Upper lobe of right lung (tissue), 1 donor: ENCODE results near the gene CYB561A3. TPM values are rescaled to one million over a fixed set of nuclear protein-coding genes. Genes with fewer than 3 reads are reported as not detected.

Source experiments
- ATAC-seq: fragments of 200-7000 bp; cut with Tn5 transposase; one replicate; pipeline ENCODE4 v1.9.1; 2020; ENCODE audit warnings: mild to moderate bottlenecking, moderate library complexity
- DNase-seq: peaks from one replicate; pipeline ENCODE4 v3.0.0-alpha.2; 2020
- H3K27ac ChIP-seq: fragments of 200-600 bp; one replicate; pipeline ENCODE4 v1.8.0; 2022
- H3K27me3 ChIP-seq: fragments of 200-600 bp; one replicate; pipeline ENCODE4 v1.8.0; 2022; ENCODE audit warnings: mild to moderate bottlenecking
- H3K36me3 ChIP-seq: fragments of 200-600 bp; one replicate; pipeline ENCODE4 v1.8.0; 2022
- H3K4me1 ChIP-seq: fragments of 200-600 bp; one replicate; pipeline ENCODE4 v1.8.0; 2022
- H3K4me3 ChIP-seq: fragments of 200-600 bp; one replicate; pipeline ENCODE4 v1.8.0; 2022; ENCODE audit warnings: mild to moderate bottlenecking
- H3K9me3 ChIP-seq: fragments of 200-600 bp; one replicate; pipeline ENCODE4 v1.8.0; 2022
- CTCF ChIP-seq: fragments of 200-600 bp; IDR thresholded peaks from one replicate; pipeline ENCODE4 v1.8.0; 2022; ENCODE audit warnings: antibody characterized with exemption
- intact Hi-C: fragments of 100-400 bp; cut with DNase I; formaldehyde crosslinking; loops from one replicate; pipeline ENCODE4 v1.11.0; 2022
- total RNA-seq: library from RNA; stranded (reverse); fragmentation: NEBNext Ultra II Directional; extraction: Animal tissue kit (Norgen Biotek cat#: 25700); gene quantifications from one replicate; pipeline ENCODE4 v1.2.1, GENCODE V29; 2021
- donor health status: DM: no; HTN: yes; CAD: no; lungs with severe emphysema.

The CYB561A3 gene
- total RNA-seq, 1 donor from 2014 or later, result 50.3 TPM

DNA sequence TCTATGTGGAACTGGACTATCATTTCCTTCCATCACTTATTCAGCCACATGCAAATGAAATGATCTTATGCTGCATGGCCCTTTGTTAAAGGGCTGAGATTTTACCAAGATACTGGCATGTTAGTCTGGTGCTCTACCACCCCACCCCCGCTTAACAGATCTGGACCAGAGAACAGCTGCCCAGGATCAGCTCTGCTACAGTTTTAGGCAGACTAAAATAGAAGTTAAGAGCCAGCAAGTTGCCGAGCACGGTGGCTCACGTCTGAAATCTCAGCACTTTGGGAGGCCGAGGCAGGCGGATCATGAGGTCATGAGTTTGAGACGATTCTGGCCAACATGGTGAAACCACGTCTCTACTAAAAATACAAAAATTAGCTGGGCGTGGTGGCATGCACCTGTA, 33.3 kb downstream of the CYB561A3 start:
- Histone ChIP-seq H3K27me3 (no peaks in the 10 kb centered on the region), H3K4me3 (no peak overlapping the region), H3K4me1 (peaks cover 18% of the 10 kb centered on the region), H3K27ac (no peak overlapping the region), H3K36me3 (peaks cover 70% of the 10 kb centered on the region), H3K9me3 (no peaks in the 10 kb centered on the region)
- TF ChIP-seq CTCF, result no peak
- ATAC-seq, result no peak
- intact Hi-C loops, result no loop called here
- DNase-seq, result no peak

DNA sequence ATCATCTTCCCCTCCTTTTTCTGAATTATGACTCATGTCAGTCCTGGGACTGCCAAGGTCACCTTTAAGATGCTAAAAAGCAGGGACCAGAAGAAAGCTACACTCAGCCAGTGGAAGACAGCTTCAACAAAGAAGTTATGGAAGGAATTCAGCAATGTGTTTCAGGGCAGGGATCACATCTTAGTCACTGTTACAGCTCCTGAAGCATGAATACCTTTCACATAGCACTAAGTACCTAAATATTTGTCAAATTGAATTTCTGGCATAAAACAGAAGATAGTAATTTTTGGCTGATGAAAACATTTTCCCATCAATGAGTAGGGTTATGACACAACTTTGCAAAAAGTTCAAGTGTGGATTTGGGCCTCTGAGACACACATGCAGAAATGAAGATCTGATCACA, 34.0 kb downstream of the CYB561A3 start:
- Histone ChIP-seq H3K36me3 (peaks cover 77% of the 10 kb centered on the region), H3K4me3 (no peak overlapping the region), H3K27me3 (no peaks in the 10 kb centered on the region), H3K4me1 (peaks cover 18% of the 10 kb centered on the region), H3K27ac (no peak overlapping the region), H3K9me3 (no peaks in the 10 kb centered on the region)
- TF ChIP-seq CTCF, result no peak
- intact Hi-C loops, result no loop called here
- DNase-seq (no peak), ATAC-seq (no peak)

- DNase-seq (no peak), ATAC-seq (no peak)
- Histone ChIP-seq H3K9me3 (no peaks in the 10 kb centered on the region), H3K4me3 (no peak overlapping the region), H3K27ac (no peak overlapping the region), H3K36me3 (peaks cover 95% of the 10 kb centered on the region), H3K27me3 (no peaks in the 10 kb centered on the region), H3K4me1 (peaks cover 2% of the 10 kb centered on the region)
- intact Hi-C loops, result no loop called here
- no peak for TF ChIP-seq CTCF
Observed at GRCh38 chr11:61325649-61326414, 35.9 kb downstream of the CYB561A3 start.

DNA sequence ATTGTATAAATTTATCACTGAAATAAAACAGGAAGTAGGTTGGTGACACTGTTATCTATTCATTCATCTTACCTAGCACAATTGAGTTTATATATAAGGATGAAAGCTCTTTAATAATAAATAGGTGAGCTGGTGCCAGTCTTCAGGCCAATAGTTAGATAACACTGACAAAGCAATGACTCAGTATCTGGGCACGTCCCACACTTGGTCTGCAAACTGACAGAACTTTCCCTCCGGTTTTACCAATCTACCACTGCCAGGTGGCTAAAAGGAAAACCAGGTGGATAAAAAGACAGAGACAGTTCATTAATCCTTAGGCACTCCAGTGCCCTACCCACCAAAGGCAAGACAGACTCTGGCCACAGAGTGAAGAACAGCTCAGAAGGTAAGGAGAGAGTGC, 46.4 kb downstream of the CYB561A3 start:
- no peak for ATAC-seq
- H3K4me1 ChIP-seq, result no peaks in the 10 kb centered on the region
- TF ChIP-seq CTCF, result no peak

GRCh38 chr11:61310749-61311148, 50.9 kb downstream of the CYB561A3 start:
- TF ChIP-seq CTCF, result no peak
- H3K36me3 ChIP-seq, result peaks cover 100% of the 10 kb centered on the region
- intact Hi-C loops, result no loop called here
- ATAC-seq (no peak), DNase-seq (no peak)
- no peaks in the 10 kb centered on the region for H3K4me1 ChIP-seq
- no peaks in the 10 kb centered on the region for H3K27me3 ChIP-seq
- no peak overlapping the region for H3K27ac ChIP-seq
- H3K4me3 ChIP-seq, result no peak overlapping the region
- H3K9me3 ChIP-seq, result no peaks in the 10 kb centered on the region

More for the DNA sequence above, 46.4 kb downstream of the CYB561A3 start:
- no peaks in the 10 kb centered on the region for H3K27me3 ChIP-seq
- no peak for DNase-seq
- intact Hi-C loops, result no loop called here
- no peak overlapping the region for H3K4me3 ChIP-seq
- H3K27ac ChIP-seq, result no peak overlapping the region
- peaks cover 98% of the 10 kb centered on the region for H3K36me3 ChIP-seq
- no peaks in the 10 kb centered on the region for H3K9me3 ChIP-seq
